ENCODE results near the gene SLC25A52. TPM values are rescaled to one million over a fixed set of nuclear protein-coding genes. Genes with fewer than 3 reads are reported as not detected.
"Not testable (repeated sequence)": the region's sequence is repeated elsewhere in the genome, so short reads cannot be mapped to it uniquely, and the experiment has no call there.

SLC25A52 gene
- 0.54 TPM for polyA plus RNA-seq (2013, experiment 1 of 2; ENCODE audit: insufficient read length)
- 0.23 TPM for polyA plus RNA-seq (2013, experiment 2 of 2; ENCODE audit: insufficient read length)

- no peak for DNase-seq
Measured at GRCh38 chr18:31760695-31761094, at the start of gene SLC25A52. Gene SLC25A52, minus strand, starts transcription at chr18:31760880. Its CDS starts 219 bp downstream, at chr18:31760661.

GRCh38 chr18:31809049-31809448, 48.4 kb upstream of the SLC25A52 start:
- DNase-seq = not testable (repeated sequence)

GRCh38 chr18:31801078-31801477, 40.4 kb upstream of the SLC25A52 start:
- no peak for DNase-seq

GRCh38 chr18:31799257-31799656, 38.6 kb upstream of the SLC25A52 start:
- not testable (repeated sequence) for DNase-seq

- no peak for DNase-seq
Measured at GRCh38 chr18:31798399-31798798, 37.7 kb upstream of the SLC25A52 start.

GRCh38 chr18:31795747-31796146, 35.1 kb upstream of the SLC25A52 start:
- DNase-seq = no peak

- no peak for DNase-seq
Measured at GRCh38 chr18:31793531-31793930, 32.9 kb upstream of the SLC25A52 start.

- DNase-seq = no peak
Measured at GRCh38 chr18:31792580-31792911, 31.9 kb upstream of the SLC25A52 start.

- DNase-seq = no peak
Measured at GRCh38 chr18:31791817-31792579, 31.3 kb upstream of the SLC25A52 start.

GRCh38 chr18:31789409-31789808, 28.7 kb upstream of the SLC25A52 start:
- DNase-seq = no peak

- DNase-seq = no peak
Measured at GRCh38 chr18:31783059-31783458, 22.4 kb upstream of the SLC25A52 start.

- no peak for DNase-seq
Measured at GRCh38 chr18:31778391-31778950, 17.8 kb upstream of the SLC25A52 start.

GRCh38 chr18:31776093-31776492, 15.4 kb upstream of the SLC25A52 start:
- DNase-seq = no peak

- DNase-seq = no peak
Measured at GRCh38 chr18:31774962-31775361, 14.3 kb upstream of the SLC25A52 start.

- no peak for DNase-seq
Measured at GRCh38 chr18:31774477-31774785, 13.8 kb upstream of the SLC25A52 start.

- no peak for DNase-seq
Measured at GRCh38 chr18:31773774-31774476, 13.2 kb upstream of the SLC25A52 start.

GRCh38 chr18:31772699-31773098, 12.0 kb upstream of the SLC25A52 start:
- no peak for DNase-seq

GRCh38 chr18:31750273-31750672, 10.4 kb downstream of the SLC25A52 start:
- no peak for DNase-seq

GRCh38 chr18:31746396-31746795, 14.3 kb downstream of the SLC25A52 start:
- no peak for DNase-seq

GRCh38 chr18:31744321-31745067, 16.2 kb downstream of the SLC25A52 start:
- DNase-seq = no peak

- not testable (repeated sequence) for DNase-seq
Measured at GRCh38 chr18:31743600-31743999, 17.1 kb downstream of the SLC25A52 start.

GRCh38 chr18:31741097-31741735, 19.5 kb downstream of the SLC25A52 start:
- DNase-seq = peak; percentile 33

- DNase-seq = no peak
Measured at GRCh38 chr18:31740180-31740579, 20.5 kb downstream of the SLC25A52 start.

Measured in fibroblast of skin of back (primary cell).